Measurements from ENCODE around the gene A1CF. TPM values are rescaled to one million over a fixed set of nuclear protein-coding genes. Genes with fewer than 3 reads are reported as not detected.

The A1CF gene
- total RNA-seq, 2 experiments from 2014 or later, result not detected

DNA sequence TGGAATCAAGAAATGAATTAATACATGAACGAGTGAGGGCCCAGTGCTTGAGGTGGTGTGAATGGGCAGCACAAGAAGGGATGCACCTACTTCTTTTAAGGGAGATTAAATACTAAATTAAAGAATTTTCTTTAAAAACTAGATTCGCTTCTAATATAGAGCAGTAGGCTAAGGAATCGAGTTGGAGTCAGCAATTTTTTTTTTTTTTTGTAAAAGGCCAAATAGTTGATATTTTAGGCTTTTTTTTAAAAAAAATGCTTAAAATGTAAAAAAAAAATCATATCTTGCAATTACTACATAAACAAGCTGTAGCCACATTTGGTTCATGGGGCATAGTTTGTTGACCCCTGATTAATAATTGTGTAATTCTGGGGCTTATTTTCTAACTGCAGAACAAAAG, 31.9 kb downstream of the A1CF start:
- TF ChIP-seq, protein P1, sequence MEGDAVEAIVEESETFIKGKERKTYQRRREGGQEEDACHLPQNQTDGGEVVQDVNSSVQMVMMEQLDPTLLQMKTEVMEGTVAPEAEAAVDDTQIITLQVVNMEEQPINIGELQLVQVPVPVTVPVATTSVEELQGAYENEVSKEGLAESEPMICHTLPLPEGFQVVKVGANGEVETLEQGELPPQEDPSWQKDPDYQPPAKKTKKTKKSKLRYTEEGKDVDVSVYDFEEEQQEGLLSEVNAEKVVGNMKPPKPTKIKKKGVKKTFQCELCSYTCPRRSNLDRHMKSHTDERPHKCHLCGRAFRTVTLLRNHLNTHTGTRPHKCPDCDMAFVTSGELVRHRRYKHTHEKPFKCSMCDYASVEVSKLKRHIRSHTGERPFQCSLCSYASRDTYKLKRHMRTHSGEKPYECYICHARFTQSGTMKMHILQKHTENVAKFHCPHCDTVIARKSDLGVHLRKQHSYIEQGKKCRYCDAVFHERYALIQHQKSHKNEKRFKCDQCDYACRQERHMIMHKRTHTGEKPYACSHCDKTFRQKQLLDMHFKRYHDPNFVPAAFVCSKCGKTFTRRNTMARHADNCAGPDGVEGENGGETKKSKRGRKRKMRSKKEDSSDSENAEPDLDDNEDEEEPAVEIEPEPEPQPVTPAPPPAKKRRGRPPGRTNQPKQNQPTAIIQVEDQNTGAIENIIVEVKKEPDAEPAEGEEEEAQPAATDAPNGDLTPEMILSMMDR (IDR thresholded peaks at IDR 0.05), result no peak
- H3K27ac Mint-ChIP-seq, result no peak overlapping the region
- no peak overlapping the region for H3K27ac ChIP-seq (ENCODE audit: low read depth in 1 of 2, low read length in 2 of 2)
- no peak overlapping the region for H3K4me3 ChIP-seq (ENCODE audit: low read length)
- no peaks in the 10 kb centered on the region for H3K9me3 ChIP-seq (ENCODE audit: control insufficient read depth in 1 of 2, insufficient read depth in 1 of 2, low read length in 2 of 2)
- H3K4me1 Mint-ChIP-seq (ENCODE audit: low read depth), result no peaks in the 10 kb centered on the region
- H3K27me3 ChIP-seq (ENCODE audit: control insufficient read depth in 1 of 2, insufficient read depth in 2 of 2, low read length in 2 of 2), result peaks cover 0 to 22% of the 10 kb centered on the region in 2 experiments
- H3K4me1 ChIP-seq (ENCODE audit: insufficient read depth, low read length), result no peaks in the 10 kb centered on the region
- ChIA-PET CTCF (no interaction called here), POLR2A (no interaction called here)
- no peaks in the 10 kb centered on the region for H3K36me3 ChIP-seq (ENCODE audit: insufficient read depth, low read length)
- no peaks in the 10 kb centered on the region for H3K36me3 Mint-ChIP-seq (ENCODE audit: low read depth)
- H3K27me3 Mint-ChIP-seq, result peaks cover 55% of the 10 kb centered on the region
- DNase-seq, result no peak
- intact Hi-C loops (cut with DNase I, micrococcal nuclease), result no loop called here
- no peak overlapping the region for H3K4me3 Mint-ChIP-seq
- H3K9me3 Mint-ChIP-seq, result no peaks in the 10 kb centered on the region
- ATAC-seq (ENCODE audit: poor library complexity), result no peak

DNA sequence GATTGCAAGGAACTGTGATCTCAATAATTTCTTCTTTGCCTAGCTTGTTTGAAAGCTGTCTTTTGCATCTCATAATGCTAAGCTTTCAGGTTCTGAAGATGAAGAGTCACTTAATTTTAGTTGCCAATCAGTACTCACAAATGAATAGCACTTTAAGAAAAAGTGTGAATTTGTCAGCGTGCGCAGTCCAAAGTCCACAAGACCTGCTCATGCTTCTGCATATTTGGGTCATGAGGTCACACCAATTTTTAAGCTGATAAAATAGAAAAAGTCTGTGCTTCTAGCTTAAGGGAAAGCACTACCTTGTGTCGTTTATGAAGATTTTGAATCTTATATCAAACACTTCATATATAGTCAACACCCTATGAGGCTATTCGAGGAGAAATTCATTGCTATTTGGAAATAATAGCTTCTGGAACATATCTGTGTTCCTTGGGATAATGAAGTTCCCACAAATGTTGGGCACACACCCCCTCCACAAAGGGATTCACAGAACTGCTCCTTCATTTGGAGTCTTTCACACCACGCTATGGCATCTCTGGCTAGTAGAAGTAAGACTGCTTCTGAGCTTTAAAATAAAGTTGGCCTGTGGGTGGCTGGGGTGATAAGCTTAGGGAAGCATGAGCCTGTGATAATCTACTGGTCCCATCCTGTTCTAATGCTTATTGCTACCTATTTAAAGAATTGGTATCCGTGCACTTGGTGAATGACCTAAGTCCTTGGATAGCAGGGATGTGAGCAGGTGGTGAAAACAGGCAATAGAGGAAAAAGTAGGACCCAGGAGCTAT, 33.3 kb downstream of the A1CF start:
- ATAC-seq (ENCODE audit: poor library complexity) (no peak), DNase-seq (no peak)
- intact Hi-C loops (cut with DNase I, micrococcal nuclease), result no loop called here
- Histone ChIP-seq H3K9me3 (ENCODE audit: control insufficient read depth in 1 of 2, insufficient read depth in 1 of 2, low read length in 2 of 2) (no peaks in the 10 kb centered on the region), H3K4me1 (ENCODE audit: insufficient read depth, low read length) (no peaks in the 10 kb centered on the region), H3K27me3 (ENCODE audit: control insufficient read depth in 1 of 2, insufficient read depth in 2 of 2, low read length in 2 of 2) (peaks cover 0 to 19% of the 10 kb centered on the region in 2 experiments), H3K36me3 (ENCODE audit: insufficient read depth, low read length) (no peaks in the 10 kb centered on the region), H3K27ac (ENCODE audit: low read depth in 1 of 2, low read length in 2 of 2) (no peak overlapping the region), H3K4me3 (ENCODE audit: low read length) (no peak overlapping the region)
- H3K9me3 Mint-ChIP-seq, result no peaks in the 10 kb centered on the region
- TF ChIP-seq, protein P1 (IDR thresholded peaks at IDR 0.05), result no peak
- no peak overlapping the region for H3K27ac Mint-ChIP-seq
- H3K36me3 Mint-ChIP-seq (ENCODE audit: low read depth), result no peaks in the 10 kb centered on the region
- CTCF ChIA-PET, result interaction anchor here (0.7 kb wide), 1 partner anchor 15 kb away, joined by 4 read pairs; no protein-coding TSS in a partner anchor
- no peak overlapping the region for H3K4me3 Mint-ChIP-seq
- POLR2A ChIA-PET, result no interaction called here
- peaks cover 48% of the 10 kb centered on the region for H3K27me3 Mint-ChIP-seq
- H3K4me1 Mint-ChIP-seq (ENCODE audit: low read depth), result no peaks in the 10 kb centered on the region

DNA sequence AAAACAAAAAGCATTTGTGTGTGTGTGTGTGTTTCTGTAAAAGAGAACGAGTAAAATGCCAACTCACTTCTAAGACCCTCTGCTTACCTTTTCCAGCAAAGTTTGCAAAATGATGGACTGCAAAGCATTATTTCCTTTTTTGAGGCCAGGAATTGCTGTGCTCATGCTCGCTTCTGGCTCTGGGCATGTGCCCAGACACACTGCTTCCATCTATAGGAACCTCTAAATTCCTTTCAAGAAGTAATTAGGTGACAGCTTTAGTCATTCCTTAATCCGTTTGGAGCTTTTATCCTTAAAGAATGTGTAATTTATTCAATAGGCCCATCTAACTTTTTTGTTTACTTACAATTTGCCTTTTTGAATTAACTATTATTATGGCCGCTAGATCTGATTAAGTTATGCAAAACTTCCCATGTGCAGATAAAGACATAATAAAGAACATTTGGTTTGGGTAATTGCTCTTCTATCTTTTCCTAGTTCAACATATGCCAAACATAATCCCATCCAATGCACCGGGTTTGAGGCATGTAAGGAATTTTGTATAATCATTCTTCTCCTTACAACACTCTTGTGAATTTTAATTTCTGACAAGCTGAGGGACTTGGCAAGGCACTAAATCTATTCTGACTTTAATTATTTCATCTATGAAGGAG, 34.7 kb downstream of the A1CF start:
- no peak overlapping the region for H3K27ac Mint-ChIP-seq
- no peak for DNase-seq
- Histone ChIP-seq H3K9me3 (ENCODE audit: control insufficient read depth in 1 of 2, insufficient read depth in 1 of 2, low read length in 2 of 2) (no peaks in the 10 kb centered on the region), H3K4me1 (ENCODE audit: insufficient read depth, low read length) (no peaks in the 10 kb centered on the region), H3K4me3 (ENCODE audit: low read length) (no peak overlapping the region), H3K27me3 (ENCODE audit: control insufficient read depth in 1 of 2, insufficient read depth in 2 of 2, low read length in 2 of 2) (peaks cover 0 to 18% of the 10 kb centered on the region in 2 experiments), H3K36me3 (ENCODE audit: insufficient read depth, low read length) (no peaks in the 10 kb centered on the region), H3K27ac (ENCODE audit: low read depth in 1 of 2, low read length in 2 of 2) (no peak overlapping the region)
- ChIA-PET CTCF (no interaction called here), POLR2A (no interaction called here)
- TF ChIP-seq, protein P1 (IDR thresholded peaks at IDR 0.05), result no peak
- H3K4me1 Mint-ChIP-seq (ENCODE audit: low read depth), result no peaks in the 10 kb centered on the region
- H3K4me3 Mint-ChIP-seq, result no peak overlapping the region
- H3K9me3 Mint-ChIP-seq, result no peaks in the 10 kb centered on the region
- ATAC-seq (ENCODE audit: poor library complexity), result no peak
- H3K27me3 Mint-ChIP-seq, result peaks cover 41% of the 10 kb centered on the region
- intact Hi-C loops (cut with DNase I, micrococcal nuclease), result no loop called here
- H3K36me3 Mint-ChIP-seq (ENCODE audit: low read depth), result no peaks in the 10 kb centered on the region

Measured in CD4-positive, alpha-beta T cell (primary cell).